Muscle of back (tissue), 11 donors: ENCODE data around the gene EFCAB10. TPM values are rescaled to one million over a fixed set of nuclear protein-coding genes. Genes with fewer than 3 reads are reported as not detected.
A peak's percentile ranks its signal among the peaks of the same experiment; 100 is the strongest.
"Not testable (repeated sequence)": the region's sequence is repeated elsewhere in the genome, so short reads cannot be mapped to it uniquely, and the experiment has no call there.

Source experiments
- DNase-seq, 3 donors: peaks; one replicate each; pipeline versions ENCODE4 v3.0.0 to v3.0.0-alpha.2; 2013
- polyA plus RNA-seq, 10 donors: library from polyadenylated mRNA; unstranded; fragments of 120-200 nt; gene quantifications; one replicate each; pipeline ENCODE4 v1.2.1, GENCODE V29; 2013; ENCODE audit not compliant: insufficient read length in 10 of 10

The EFCAB10 gene
- polyA plus RNA-seq, 10 donors: 0.78 to 2.2 (median 1.2) TPM

- peak; percentile 87 to 96 (median 90) for DNase-seq
These were observed 49.3 kb downstream of the EFCAB10 start, which contains the start of gene RINT1 for GRCh38 chr7:105531792-105532671. TSS of gene RINT1 (plus strand) at chr7:105532201. CDS start at chr7:105532316, 115 bp downstream.

GRCh38 chr7:105530546-105530945 lies 50.7 kb downstream of the EFCAB10 start:
- DNase-seq: no peak

DNA sequence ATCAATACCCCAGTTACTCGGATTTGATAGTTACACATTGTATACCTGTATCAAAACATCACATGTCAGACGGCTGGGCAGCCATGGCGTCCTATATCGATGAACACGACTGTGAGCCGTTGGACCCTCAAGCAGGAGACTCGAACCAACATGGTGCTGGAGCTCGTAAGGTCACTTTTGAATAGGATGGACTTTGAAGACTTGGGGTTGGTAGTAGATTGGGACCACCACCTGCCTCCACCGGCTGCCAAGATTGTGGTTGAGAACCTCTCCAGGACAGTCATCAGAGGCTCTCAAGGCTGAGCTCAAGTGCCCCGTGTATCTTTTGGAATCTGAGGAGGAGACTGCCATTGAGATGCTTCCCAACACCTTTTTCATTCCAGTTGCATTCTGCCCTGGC lies 51.2 kb downstream of the EFCAB10 start:
- DNase-seq: no peak

DNA sequence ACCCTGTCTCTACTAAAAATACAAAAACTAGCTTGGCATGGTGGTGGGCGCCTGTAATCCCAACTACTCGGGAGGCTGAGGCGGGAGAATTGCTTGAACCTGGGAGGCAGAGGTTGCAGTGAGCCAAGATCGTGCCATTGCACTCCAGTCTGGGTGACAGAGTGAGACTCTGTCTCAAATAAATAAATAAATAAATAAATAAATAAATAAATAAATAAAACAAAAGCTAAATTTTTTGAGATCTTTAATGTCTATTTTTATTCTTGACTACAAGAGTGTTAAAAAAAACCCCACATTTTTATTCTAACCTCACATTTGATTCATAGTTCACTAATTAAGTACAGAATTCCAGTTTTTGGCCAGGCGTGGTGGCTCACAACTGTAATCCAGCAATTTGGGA lies 53.6 kb downstream of the EFCAB10 start:
- not testable (repeated sequence) for DNase-seq

GRCh38 chr7:105524840-105525239 lies 56.5 kb downstream of the EFCAB10 start:
- no peak for DNase-seq

GRCh38 chr7:105524423-105524822 lies 56.9 kb downstream of the EFCAB10 start:
- DNase-seq: not testable (repeated sequence)

- peak; percentile 91 to 96 (median 94) for DNase-seq
These were observed 59.4 kb downstream of the EFCAB10 start, which contains the start of gene PUS7 for GRCh38 chr7:105521717-105522463. TSS of gene PUS7 (minus strand) at chr7:105522271. CDS start at chr7:105508512, 13,759 bp downstream.

DNA sequence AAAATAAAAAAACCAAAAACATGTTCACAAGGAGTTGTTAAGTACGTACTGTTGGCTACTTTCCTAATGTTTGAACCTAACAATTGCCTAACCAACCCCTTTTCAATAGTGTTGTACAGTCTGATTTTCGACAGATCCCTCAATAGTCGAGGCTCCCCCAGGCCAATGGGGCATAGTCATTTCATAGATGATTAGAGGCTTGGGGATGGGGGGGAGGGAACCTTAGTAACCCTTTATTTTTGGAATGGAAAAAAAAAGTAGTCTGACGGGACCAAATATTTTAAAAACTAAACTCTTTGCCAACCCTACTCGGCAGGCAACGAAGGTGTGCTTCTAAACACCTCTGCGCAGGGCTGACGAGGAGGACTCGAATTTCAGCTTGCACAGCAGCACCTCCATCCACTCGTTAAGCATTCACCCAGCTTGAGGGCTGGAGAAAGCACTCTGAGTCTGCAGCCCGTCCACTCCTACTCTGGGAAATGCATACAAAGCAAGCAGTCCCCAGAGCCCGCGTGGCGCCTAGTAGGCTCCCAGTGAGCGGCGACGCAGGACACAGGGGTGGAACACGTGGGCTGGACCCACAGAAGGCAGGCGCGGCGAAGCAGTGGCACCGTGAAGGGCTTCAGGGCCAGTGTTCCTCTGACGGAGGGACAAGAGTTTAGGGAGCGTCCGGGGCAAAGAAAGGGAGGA lies 60.1 kb downstream of the EFCAB10 start:
- DNase-seq: peak; percentile 19 to 51 (median 29)

DNA sequence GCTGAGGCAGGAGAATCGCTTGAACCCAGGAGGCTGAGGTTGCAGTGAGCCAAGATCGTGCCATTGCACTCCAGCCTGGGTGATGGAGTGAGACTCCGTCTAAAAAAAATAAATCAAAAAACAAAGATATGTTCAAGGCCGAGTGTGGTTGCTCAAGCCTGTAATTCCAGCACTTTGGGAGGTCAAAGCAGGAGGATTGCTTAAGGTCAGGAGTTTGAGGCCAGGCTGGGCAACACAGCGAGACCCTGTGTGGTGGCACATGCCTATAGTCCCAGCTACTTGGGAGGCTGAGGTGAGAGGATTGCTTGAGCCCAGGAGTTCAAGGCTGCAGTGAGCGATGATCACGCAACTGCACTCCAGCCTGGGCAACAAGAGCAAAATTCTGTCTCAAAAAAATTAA lies 60.7 kb downstream of the EFCAB10 start:
- DNase-seq: not testable (repeated sequence)

- no peak for DNase-seq
These were observed 61.9 kb downstream of the EFCAB10 start for GRCh38 chr7:105519353-105519752.

DNA sequence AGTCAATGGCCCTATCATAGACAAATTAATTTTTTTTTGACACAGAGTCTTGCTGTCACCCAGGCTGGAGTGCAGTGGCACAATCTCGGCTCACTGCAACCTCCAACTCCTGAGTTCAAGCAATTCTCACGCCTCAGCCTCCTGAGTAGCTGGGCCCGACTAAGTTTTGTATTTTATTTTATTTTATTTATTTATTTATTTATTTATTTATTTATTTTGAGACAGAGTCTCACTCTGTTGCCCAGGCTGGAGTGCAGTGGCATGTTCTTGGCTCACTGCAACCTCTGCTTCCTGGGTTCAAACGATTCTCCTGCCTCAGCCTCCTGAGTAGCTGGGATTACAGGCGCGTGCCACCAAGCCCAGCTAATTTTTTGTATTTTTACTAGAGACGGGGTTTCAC lies 65.7 kb downstream of the EFCAB10 start:
- not testable (repeated sequence) for DNase-seq

Other genes starting within 250 kb of the EFCAB10 start
- gene SRPK2, start 192.6 kb downstream of the EFCAB10 start, polyA plus RNA-seq: 10 to 100 TPM; 33.3 to 47.6 (median 38.6) TPM
- 10 to 100 TPM in 8 of 10 donors, 1 to 10 TPM in 2; 8.9 to 18.9 (median 13.1) TPM for gene PUS7, start 59.2 kb downstream of the EFCAB10 start, polyA plus RNA-seq
- 10 to 100 TPM; 14.9 to 26.9 (median 20.0) TPM for gene RINT1, start 49.3 kb downstream of the EFCAB10 start, polyA plus RNA-seq